GM18520 (cell line): ENCODE measurements around the gene CYTH3.
"Not testable (repeated sequence)": the region's sequence is repeated elsewhere in the genome, so short reads cannot be mapped to it uniquely, and the experiment has no call there.

ENCODE experiments used
- ATAC-seq: cut with Tn5 transposase; IDR thresholded peaks from one replicate; pipeline ENCODE4 v1.9.1; 2021; ENCODE audit not compliant: unreplicated experiment

Gene CYTH3, protein sequence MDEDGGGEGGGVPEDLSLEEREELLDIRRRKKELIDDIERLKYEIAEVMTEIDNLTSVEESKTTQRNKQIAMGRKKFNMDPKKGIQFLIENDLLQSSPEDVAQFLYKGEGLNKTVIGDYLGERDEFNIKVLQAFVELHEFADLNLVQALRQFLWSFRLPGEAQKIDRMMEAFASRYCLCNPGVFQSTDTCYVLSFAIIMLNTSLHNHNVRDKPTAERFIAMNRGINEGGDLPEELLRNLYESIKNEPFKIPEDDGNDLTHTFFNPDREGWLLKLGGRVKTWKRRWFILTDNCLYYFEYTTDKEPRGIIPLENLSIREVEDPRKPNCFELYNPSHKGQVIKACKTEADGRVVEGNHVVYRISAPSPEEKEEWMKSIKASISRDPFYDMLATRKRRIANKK

DNA sequence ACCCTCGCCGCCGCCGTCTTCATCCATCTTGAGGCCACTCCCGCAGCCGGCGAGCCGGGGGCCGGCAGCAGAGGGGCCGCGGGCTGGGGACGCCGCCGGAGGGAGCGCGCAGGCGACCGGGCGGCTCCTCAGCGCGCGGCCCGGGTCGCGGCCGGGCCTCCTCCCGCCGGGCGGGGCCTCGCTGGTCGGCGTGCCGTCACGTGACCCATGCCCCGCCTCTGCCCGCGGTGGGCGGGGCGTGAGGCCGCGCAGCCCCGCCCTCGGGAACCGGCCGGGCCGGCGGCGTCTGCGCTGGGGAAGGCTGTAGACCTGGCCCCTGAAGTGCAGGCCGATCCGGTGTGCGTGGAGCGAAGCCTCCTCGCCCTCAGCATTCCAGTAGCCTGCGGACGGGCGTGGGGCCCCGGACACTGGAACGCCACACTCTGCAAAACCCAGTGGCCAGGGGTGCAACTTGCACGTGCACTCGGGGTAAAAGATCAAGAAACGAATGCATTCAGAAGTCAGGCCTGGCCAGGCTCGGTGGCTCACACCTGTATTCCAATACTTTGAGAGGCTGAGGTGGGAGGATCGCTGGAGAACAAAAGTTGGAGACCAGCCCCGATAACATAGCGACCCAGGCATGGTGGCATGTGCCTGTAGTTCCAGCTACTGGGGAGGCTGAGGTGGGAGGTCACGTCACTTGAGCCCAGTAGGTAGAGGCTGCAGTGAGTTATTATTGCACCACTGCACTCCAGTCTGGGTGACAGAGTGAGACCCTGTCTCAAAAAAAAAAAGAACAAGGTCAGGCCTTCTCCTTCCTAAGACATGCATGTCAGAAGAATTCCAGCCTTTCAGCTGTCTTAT is at the start of gene CYTH3:
Gene CYTH3 (minus strand): TSS at position 144 of the 843 bp plus-strand sequence. CDS start 117 bp downstream, at position 27.
- no peak for ATAC-seq

DNA sequence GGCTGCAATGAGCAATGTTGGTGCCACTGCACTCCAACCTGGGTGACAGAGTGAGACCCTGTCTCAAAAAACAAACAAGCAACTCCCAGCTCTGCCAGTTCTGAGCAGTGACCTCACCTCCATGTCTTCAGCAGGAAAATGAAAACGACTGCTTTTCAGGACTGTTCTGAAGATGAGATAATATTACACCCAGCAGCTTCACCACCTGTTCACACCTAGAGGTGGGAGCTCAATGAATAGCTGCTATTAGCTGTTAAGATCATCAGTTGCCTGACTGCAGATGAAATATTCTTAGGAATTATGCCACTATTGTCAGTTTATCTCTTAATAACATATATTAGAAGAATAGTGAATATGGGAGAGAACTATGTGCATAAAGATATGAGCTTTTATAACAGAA is 48.4 kb upstream of the CYTH3 start:
- no peak for ATAC-seq

DNA sequence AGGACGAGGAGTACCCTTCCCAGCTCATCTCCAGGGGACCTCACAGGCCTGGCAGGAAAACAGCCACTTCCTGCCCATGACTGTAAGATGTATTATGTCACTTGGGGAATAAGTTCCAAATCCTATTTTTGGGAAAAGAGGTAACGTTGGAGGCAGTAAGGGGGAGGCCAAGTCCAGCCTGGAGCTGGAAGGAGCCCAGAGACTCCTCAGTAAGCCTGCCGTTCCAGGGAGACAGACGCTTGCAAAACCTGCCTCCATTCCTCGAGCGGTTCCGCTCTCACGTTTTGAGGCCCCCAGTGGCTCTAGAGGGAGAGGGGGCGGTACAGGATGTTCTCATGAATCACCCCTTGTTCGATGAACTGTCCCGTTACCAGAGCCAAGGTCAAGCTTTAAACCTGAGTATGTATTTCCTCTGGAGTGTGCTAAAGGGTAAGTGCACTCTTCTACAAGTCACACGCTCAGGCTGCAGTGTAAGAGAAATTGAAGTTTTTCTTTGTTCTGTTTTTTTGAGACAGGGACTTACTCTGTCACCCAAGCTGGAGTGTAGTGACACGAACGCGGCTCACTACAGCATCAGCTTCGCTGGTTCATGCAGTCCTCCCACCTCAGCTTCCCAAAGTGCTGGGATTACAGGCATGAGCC is 45.5 kb upstream of the CYTH3 start:
- ATAC-seq = no peak

DNA sequence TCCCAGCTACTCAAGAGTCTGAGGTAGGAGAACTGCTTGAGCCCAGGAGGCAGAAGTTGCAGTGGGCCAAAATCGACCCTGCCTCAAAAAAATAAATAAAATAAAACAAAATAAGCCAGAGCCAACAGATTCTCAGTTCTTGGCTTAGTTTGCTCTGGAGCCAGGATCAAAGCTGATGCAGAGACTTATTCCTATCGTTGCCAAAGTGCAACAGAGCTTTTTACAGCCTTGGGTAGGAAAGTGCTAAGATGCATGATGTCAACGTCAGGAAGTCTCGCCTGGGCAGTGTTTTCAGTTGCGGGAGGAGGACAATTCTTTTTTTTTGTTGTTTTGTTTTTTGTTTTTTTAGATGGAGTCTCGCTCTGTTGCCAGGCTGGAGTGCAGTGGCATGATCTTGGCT is 43.8 kb upstream of the CYTH3 start:
- ATAC-seq = no peak

DNA sequence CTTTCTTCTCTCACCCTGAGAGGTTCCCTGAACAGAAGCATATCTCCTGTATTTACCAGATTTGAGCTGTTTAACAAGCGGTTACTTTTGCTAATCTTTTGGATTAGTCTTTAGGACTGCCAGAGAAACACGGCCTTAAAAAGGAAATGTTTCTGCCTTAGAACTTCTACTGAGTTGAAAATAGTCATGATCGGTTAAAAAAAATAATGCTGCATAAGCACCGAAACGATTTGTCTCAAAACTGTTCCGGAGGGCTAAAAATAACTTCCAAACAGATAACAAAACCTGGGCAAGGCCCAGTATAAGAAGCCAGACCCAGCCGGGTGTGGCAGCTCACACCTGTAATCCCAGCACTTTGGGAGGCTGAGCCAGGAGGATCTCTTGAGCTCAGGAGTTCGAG is 43.3 kb upstream of the CYTH3 start:
- ATAC-seq = no peak

DNA sequence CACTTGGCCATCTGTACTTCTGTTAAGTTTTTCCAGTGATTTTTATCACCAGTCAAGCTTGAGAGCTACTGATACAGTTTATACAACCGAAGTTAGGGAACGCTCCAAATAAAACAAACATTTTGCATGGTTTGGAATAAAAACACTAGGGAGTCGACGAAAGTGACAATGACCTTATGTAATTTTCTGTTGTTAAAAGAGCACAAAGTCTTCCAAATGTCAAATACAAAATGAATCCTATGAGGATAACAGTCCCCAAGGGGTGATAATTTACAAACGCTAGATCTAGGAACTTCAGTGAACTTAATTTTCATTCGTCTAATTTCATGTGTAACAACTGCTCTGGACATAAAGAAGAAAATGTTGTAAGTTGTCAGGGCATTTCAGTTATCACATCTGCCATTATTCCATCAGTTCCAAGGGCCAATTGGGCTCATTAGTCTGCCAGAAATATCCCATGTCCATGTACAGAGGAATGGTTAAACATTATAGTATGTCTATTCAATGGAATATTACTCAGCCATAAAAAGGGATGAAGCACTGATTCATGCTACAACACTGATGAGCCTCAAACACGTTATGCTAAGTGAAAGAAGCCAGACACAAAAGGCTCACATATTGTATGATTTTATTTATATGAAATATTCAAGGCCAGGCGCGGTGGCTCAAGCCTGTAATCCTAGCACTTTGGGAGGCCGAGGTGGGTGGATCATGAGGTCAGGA is 38.0 kb upstream of the CYTH3 start:
- ATAC-seq = no peak

DNA sequence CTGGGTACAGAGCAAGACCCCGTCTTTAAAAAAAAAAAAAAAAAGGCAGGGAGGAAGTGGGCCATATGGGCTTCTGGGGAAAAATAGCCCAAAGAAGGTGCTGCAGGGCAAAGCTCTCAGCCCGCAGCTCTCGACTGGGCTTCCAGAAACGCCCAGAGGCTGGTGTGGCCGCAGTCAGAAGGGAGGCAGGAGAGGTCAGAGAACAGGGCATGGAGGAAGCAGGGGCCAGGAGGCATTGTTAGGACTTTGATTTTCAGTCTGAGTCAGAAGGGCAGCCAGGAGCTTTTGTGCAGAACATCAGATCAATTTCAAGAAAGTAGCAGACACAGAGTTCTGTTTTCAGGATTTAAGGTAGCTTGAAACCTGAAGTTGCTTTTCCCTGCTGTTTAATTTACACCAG is 35.3 kb upstream of the CYTH3 start:
- no peak for ATAC-seq

DNA sequence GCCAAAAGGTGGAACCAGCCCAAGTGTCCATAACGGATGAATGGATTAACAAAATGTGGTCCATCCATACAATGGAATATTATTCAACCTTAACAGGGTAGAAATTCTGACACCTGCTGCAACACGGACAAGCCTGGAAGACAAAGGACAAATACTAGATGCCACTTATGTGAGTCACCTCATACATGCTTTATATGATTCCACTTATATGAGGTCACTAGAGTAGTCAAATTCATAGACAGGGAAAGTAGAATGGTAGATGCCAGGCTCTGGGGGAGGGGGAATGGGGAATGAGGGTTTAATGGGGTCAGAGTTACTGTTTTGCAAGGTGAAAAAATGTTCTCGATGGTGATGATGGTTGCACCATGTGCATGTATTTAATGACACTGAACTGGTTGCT is 34.0 kb upstream of the CYTH3 start:
- no peak for ATAC-seq

DNA sequence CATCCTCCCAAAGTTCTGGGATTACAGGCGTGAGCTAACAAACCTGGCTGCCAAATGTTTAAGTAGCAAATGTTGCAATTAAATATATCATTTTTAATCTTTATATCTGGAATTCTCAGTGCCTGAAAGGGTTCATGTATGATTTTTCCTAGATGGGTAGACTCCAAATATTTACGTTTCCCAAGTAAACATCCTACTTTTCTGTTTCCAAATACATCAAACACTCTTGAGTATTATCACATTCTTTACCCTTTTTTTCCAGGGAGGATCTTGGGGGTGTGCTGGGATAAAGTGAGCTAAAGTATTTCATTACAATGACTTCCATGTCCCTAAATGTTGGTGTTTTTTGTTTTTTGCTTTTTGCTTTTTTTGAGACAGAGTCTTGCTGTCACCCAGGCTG is 32.9 kb upstream of the CYTH3 start:
- ATAC-seq = no peak

DNA sequence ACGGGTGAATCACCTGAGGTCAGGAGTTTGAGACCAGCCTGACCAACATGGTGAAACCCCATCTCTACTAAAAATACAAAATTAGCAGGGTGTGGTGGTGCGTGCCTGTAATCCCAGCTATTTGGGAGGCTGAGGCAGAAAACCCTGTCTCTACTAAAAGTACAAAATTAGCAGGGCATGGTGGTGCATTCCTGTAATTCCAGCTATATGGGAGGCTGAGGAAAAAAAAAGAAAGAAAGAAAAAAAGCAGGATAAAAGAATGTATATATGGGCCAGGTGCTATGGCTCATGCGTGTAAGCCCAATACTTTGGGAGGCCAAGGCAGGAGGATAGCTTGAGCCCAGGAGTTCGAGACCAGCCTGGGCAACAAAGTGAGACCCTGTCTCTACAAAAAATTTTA is 29.0 kb upstream of the CYTH3 start:
- not testable (repeated sequence) for ATAC-seq

DNA sequence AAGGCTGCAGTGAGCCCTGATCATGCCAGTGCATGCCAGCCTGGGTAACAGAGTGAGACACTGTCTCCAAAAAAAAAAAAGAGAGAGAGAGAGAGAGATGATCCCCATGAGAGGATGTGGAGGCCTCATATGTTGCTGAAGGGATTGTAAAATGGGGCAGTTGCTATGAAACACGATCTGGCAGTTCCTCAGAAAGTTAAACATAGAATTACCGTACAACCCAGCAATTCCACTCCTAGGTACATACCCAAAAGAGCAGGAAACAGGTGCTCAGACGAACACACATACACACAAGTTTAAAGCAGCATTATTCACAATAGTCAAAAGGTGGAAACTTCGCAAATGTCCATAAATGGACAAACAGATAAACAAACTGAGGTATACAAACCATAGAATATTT is 27.4 kb upstream of the CYTH3 start:
- no peak for ATAC-seq

DNA sequence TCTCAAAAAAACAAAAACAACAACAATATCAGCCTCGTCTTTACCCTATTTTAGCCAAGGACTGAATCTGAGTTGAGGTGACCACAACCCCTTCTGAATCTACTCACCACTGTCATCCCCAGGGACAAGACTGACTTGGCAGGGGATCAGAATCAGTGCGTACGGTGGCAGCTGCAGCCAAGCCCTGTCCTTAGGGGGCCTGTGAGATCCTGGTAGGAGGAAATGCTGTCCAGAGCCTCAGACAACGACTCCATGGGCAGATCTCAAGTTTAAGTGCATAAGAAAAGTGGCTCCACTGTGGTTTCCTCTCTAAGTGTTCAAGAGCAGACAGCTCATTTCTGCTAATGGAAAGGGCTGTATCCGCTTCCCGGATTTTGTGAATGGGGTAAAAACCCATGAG is 22.4 kb upstream of the CYTH3 start:
- ATAC-seq = no peak

DNA sequence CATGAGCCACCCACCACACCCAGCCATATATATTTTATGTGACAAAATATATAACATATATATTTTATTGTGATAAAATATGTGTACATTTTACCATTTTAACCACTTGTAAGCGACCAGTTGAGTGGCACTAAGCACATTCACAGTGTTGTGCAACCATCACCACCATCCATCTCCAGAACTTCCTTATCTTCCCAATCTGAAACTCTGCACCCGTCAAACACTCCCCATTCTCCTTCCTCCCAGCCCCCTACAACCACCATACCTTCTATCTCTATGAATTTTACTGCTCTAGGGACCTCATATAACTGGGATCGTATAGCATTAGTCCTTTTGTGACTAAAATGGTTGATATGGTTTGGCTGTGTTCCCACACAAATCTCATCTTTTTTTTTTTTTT is 20.8 kb upstream of the CYTH3 start:
- ATAC-seq = no peak

DNA sequence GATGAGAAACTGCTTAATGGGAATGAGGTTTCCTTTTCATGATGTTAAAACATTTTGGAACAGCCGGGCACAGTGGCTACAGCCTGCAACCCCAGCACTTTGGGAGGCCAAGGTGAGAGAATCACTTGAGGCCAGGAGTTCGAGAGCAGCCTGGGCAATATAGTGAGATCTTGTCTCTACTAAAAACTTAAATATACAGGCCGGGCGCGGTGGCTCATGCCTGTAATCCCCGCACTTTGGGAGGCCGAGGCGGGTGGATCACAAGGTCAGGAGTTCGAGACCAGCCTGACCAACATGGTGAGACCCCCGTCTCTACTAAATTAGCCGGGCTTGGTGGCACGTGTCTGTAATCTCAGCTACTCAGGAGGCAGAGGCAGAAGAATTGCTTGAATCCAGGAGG is 19.5 kb upstream of the CYTH3 start:
- not testable (repeated sequence) for ATAC-seq

DNA sequence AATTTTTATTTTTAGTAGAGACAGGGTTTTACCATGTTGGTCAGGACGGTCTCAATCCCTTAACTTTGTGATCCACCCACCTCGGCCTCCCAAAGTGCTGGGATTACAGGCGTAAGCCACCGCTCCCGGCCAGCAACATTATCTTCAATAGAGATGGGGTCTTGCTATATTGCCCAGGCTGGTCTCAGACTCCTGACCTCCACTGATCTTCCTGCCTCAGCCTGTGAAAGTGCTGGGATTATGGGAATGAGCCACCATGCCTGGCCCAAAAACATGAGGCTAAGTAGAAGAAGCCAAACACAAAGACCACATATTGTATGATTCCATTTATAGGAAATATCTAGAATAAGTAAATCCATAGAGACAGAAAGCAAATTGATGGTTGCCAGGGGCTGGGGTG is 19.1 kb upstream of the CYTH3 start:
- no peak for ATAC-seq

DNA sequence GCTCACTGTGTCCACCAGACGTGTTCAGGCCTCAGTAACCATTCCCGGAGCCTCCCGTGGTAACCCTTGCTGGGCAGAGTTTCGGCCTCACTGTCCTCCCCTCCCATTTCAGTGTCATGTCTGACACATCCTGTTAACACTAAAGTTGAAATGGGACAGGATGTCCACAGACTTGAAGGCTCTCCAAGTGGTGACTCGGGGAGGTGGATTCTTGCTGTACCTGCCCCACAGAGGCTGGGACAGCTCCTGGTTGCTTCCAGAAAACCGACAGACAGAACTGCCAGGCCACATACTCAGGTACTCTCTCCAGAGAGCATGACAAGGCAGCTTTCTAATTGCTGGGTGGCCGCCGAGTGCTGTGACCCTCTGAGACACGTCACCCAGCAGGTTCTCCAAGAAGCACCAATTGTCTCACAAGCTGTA is 17.9 kb upstream of the CYTH3 start:
- ATAC-seq = no peak

DNA sequence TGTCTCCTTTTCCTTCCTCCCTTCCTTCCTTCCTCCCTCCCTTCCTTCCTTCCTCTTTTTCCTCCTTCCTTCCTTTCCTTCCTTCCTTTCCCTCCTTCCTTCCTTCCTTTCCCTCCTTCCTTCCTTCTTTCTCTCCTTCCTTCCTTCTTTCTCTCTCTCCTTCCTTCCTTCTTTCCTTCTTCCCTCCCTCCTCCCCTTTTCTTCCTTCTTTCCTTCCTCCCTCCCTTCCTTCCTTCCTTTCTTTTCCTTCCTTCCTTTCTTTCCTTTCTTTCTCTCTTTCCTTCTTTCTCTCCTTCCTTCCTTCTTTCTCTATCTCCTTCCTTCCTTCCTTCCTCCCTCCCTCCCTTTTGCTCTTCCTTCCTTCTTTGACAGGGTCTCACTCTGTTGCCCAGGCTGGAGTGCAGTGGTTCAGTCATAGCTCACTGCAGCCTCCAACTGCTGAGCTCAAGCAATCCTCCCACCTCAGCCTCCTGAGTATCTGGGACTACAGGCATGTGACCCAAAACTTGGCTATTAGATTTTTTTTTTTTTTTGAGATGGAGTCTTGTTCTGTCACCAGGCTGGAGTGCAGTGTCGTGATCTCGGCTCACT is 15.9 kb upstream of the CYTH3 start:
- no peak for ATAC-seq

DNA sequence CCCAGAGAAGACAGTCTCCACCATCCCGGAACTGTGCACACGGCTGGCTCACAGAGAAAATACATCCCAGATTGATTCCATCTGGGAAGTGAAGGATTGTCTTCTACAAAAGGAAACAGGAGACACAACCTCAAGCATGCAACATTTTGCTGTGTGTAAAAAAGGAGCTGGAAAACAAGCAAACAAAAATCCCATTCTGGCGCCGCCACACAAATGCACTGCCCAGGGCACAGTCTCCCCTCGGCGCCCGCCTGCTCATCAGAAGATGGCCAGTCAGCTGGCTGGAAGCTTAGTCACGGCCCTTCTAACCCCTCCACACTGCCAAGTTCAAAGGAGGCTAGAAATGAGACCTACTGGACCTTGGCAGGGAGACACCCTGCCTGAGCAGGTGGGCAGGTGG is 14.1 kb upstream of the CYTH3 start:
- ATAC-seq = no peak

DNA sequence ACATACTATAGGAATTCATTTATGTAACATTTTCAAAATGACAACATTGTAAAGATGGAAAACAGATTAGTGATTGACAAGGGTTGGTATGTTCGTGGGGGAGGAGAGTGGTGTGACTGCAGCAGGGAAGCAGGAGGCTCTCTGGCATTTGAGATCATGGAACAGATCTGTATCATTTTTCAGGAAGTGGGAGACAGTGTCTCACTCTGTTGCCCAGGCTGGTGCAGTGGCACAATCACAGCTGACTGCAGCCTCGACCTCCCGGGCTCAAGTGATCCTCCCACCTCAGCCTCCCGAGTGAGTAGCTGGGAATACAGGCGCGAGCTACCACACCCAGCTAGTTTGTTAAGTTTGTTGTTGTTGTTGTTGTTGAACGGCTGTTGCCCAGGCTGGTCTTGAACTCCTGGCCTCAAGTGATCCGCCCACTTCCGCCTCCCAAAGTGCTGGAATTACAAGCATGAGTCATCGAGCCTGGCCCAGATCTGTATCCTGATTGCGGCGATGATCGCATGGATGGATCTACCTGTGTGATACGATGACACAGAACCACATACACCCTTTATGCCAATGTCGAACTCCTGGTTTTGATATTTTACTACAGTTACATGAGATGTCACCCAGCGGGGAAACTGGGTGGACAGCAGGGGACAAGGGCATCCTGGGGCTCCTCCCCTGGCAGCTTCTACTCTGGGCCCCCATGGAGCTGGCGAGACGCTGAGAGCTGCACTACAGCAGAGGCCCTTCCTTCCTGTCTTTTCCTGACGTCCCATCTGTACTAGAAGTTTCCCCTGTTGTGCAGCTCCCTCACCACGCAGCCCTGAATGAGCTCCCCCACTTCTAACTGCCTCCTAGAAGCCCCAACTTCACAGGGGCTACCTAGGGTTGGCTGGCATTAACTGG is 12.3 kb upstream of the CYTH3 start:
- ATAC-seq = no peak

DNA sequence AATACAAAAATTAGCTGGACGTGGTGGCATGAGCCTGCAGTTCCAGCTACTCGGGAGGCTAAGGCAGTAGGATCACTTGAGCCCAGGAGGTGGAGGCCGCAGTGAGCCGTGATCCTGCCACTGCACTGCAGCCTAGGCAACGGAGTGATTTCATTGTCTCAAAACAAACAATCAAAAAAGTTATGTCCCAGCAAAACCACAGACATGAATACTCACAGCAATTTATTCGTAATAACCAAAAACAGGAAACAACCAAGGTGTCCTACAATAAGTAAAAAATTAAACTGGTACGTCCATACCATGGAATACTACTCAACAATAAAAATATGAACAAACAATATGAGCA is 11.6 kb upstream of the CYTH3 start:
- ATAC-seq = no peak
